Mesothelial cell of epicardium (in vitro differentiated cells): ENCODE measurements around the gene FOXL1. TPM values are rescaled to one million over a fixed set of nuclear protein-coding genes. Genes with fewer than 3 reads are reported as not detected.

Source experiments
- DNase-seq, 2 experiments: peaks; one replicate each; pipeline ENCODE4 v3.0.0; 2021; ENCODE audit warnings: low spot score in 2 of 2; ENCODE audit not compliant: unreplicated experiment in 2 of 2
- H3K27ac Mint-ChIP-seq: 2 replicates; pipeline ENCODE4 v1.8.0; 2021; ENCODE audit warnings: mixed read lengths
- H3K27me3 Mint-ChIP-seq: 2 replicates; pipeline ENCODE4 v1.8.0; 2021; ENCODE audit warnings: low read depth, mixed read lengths
- H3K36me3 Mint-ChIP-seq: 2 replicates; pipeline ENCODE4 v1.8.0; 2021; ENCODE audit warnings: mixed read lengths
- H3K4me1 Mint-ChIP-seq: 2 replicates; pipeline ENCODE4 v1.8.0; 2021; ENCODE audit warnings: mixed read lengths
- H3K4me3 Mint-ChIP-seq: 2 replicates; pipeline ENCODE4 v1.8.0; 2021; ENCODE audit warnings: mild to moderate bottlenecking, moderate library complexity, mixed read lengths
- H3K9me3 Mint-ChIP-seq: 2 replicates; pipeline ENCODE4 v1.8.0; 2021; ENCODE audit warnings: mixed read lengths
- CTCF ChIP-seq: fragments of 200-600 bp; sonication (generic); IDR thresholded peaks from one replicate; pipeline ENCODE4 v1.5.0; 2021; ENCODE audit warnings: antibody characterized with exemption; ENCODE audit not compliant: unreplicated experiment
- total RNA-seq: library from RNA; stranded (reverse); gene quantifications from 3 replicates; pipeline ENCODE4 v1.2.1, GENCODE V29; 2021

Gene FOXL1
- total RNA-seq, 1 donor from 2014 or later: 2.5 TPM

GRCh38 chr16:86562356-86562755 is 16.0 kb upstream of the FOXL1 start:
- DNase-seq: no peak
- Mint-ChIP-seq H3K4me3 (no peak overlapping the region), H3K27ac (no peak overlapping the region), H3K27me3 (peaks cover 46% of the 10 kb centered on the region), H3K9me3 (no peaks in the 10 kb centered on the region), H3K4me1 (peaks cover 30% of the 10 kb centered on the region), H3K36me3 (no peaks in the 10 kb centered on the region)
- TF ChIP-seq CTCF: no peak

- Mint-ChIP-seq H3K4me3 (peak overlapping the region; percentile 63), H3K4me1 (peaks cover 32% of the 10 kb centered on the region), H3K27me3 (peaks cover 47% of the 10 kb centered on the region), H3K36me3 (no peaks in the 10 kb centered on the region), H3K9me3 (no peaks in the 10 kb centered on the region), H3K27ac (no peak overlapping the region)
- peak; percentile 77 to 92 for DNase-seq
- TF ChIP-seq CTCF: peak; percentile 99
Measured at GRCh38 chr16:86563469-86564345, 14.6 kb upstream of the FOXL1 start.

DNA sequence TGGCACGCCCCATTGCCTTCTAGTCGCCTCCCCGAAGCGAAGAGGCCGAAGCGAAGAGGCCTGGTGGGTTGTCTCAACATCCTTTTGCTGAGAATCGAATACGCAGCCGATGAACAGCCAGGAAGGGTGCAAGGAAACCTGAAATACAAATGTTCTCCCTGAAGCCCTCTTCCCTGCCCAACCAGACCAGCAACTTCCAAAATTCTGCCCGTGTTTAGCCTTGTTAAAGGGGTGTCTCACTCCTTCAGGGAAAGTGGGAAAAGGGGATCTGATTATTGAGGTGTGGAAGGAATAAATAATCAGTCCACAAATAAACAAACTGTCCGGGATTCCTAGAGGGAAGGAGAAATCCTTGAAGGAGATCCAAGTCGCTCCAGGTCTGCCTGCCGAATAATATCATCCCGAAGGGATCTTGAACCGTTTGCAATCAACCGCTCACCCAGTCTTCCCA is 13.1 kb upstream of the FOXL1 start:
- Mint-ChIP-seq H3K4me3 (peak overlapping the region; percentile 59), H3K4me1 (peaks cover 42% of the 10 kb centered on the region), H3K36me3 (no peaks in the 10 kb centered on the region), H3K27ac (no peak overlapping the region), H3K27me3 (peaks cover 61% of the 10 kb centered on the region), H3K9me3 (no peaks in the 10 kb centered on the region)
- no peak for TF ChIP-seq CTCF
- DNase-seq: no peak

- TF ChIP-seq CTCF: no peak
- Mint-ChIP-seq H3K27me3 (peaks cover 67% of the 10 kb centered on the region), H3K9me3 (no peaks in the 10 kb centered on the region), H3K4me3 (peak overlapping the region; percentile 59), H3K4me1 (peaks cover 47% of the 10 kb centered on the region), H3K36me3 (peaks cover 5% of the 10 kb centered on the region), H3K27ac (peak overlapping the region; percentile 34)
- DNase-seq: no peak
Measured at GRCh38 chr16:86565644-86566511, 12.5 kb upstream of the FOXL1 start.

DNA sequence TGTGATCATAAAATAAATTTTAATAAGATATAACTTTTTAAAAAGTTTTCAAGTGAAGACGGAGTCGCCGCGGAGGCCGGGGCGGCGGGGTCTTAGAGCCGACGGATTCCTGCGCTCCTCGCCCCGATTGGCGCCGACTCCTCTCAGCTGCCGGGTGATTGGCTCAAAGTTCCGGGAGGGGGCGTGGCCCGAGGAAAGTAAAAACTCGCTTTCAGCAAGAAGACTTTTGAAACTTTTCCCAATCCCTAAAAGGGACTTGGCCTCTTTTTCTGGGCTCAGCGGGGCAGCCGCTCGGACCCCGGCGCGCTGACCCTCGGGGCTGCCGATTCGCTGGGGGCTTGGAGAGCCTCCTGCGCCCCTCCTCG is 11.8 kb upstream of the FOXL1 start, which contains the start of gene FOXC2:
Gene FOXC2, plus strand, starts transcription at position 229 of the 365 bp plus-strand sequence. CDS start 507 bp downstream, outside the sequence.
- H3K27me3 Mint-ChIP-seq: peaks cover 73% of the 10 kb centered on the region
- no peaks in the 10 kb centered on the region for H3K9me3 Mint-ChIP-seq
- DNase-seq: peak; percentile 84 to 94
- TF ChIP-seq CTCF: no peak
- peak within 1 kb of the TSS; percentile 71 for H3K27ac Mint-ChIP-seq
- peaks cover 54% of the 10 kb centered on the region for H3K4me1 Mint-ChIP-seq
- peak within 1 kb of the TSS; percentile 76 for H3K4me3 Mint-ChIP-seq
- peaks cover 6% of the 10 kb centered on the region for H3K36me3 Mint-ChIP-seq
